ENCODE results near the gene DOHH.
A peak's percentile ranks its signal among the peaks of the same experiment; 100 is the strongest.
"Not testable (repeated sequence)": the region's sequence is repeated elsewhere in the genome, so short reads cannot be mapped to it uniquely, and the experiment has no call there.

Gene DOHH

GRCh38 chr19:3512562-3513228 is 12.2 kb upstream of the DOHH start:
- TF ChIP-seq CTCF (conservative IDR thresholded peaks at IDR 0.05; ENCODE audit: low read length), result no peak
- H3K4me3 ChIP-seq (ENCODE audit: low read length), result no peak overlapping the region
- no peak for DNase-seq (ENCODE audit: low read depth)

- DNase-seq (ENCODE audit: low read depth), result no peak
- no peak for TF ChIP-seq CTCF (conservative IDR thresholded peaks at IDR 0.05; ENCODE audit: low read length)
These were observed 11.2 kb upstream of the DOHH start for GRCh38 chr19:3511506-3512251.

GRCh38 chr19:3510727-3511126 is 10.3 kb upstream of the DOHH start:
- no peak for TF ChIP-seq CTCF (conservative IDR thresholded peaks at IDR 0.05; ENCODE audit: low read length)
- no peak overlapping the region for H3K4me3 ChIP-seq (ENCODE audit: low read length)
- DNase-seq (ENCODE audit: low read depth), result no peak

More at GRCh38 chr19:3511506-3512251, 11.2 kb upstream of the DOHH start:
- no peak overlapping the region for H3K4me3 ChIP-seq (ENCODE audit: low read length)

DNA sequence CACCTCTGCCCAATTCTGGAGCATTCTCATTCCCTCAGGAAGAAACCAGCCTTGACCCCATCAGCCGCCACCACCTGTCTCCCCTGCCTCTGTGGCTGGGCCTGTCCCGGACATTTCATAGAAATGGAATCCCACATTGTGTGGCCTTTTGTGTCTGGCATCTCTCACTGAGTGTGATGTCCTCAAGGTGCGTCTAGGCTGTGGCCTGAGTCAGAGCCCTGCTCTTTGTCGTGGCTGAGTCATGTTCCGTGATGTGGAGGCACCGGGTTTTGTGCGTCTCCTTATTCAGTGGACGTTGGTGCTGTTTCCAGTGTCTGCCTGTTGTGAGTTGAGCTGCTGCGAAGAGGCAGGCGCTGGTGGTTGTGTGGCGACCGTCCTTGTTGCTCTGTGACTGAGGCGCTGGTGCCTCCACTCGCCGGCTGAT is 9.1 kb upstream of the DOHH start:
- DNase-seq (ENCODE audit: low read depth), result peak; percentile 33
- no peak for TF ChIP-seq CTCF (conservative IDR thresholded peaks at IDR 0.05; ENCODE audit: low read length)
- no peak overlapping the region for H3K4me3 ChIP-seq (ENCODE audit: low read length)

DNA sequence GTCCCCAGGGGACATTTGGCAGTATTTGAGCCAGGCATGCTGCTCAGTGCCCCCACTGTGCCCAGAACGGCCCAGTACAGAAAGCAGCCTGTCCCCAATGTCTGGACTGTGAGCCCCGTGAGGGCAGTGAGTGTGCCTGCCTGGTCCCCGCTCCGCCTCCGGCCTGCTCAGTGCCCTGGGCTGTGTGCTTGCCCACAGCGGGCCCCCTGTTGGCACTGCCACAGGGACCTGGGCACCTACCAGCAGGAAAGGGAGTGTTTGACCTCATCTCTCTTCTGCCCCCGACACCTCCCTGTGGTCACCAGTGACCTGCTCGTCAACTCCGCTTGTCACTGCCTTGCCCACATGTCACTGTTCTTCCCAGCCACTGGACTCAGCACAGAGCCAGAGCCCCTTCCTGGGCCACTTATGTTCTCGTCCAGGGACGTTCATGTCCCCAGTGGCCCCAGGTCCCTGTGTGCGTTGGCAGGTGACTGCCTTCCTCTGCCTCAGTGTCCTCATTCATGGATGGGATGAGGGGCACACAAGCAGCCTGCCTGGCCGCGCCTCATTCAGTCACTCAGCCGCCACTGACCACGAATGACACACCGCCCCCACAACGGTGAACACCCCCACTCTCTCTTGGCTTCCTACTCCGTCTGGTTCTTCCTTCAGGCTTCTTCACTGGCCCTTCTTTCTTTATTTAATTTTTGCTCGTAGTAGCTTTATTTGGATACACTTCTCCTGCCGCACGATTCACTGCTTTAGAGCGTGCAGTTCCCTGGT is 8.5 kb upstream of the DOHH start:
- no peak for TF ChIP-seq CTCF (conservative IDR thresholded peaks at IDR 0.05; ENCODE audit: low read length)
- no peak for DNase-seq (ENCODE audit: low read depth)
- H3K4me3 ChIP-seq (ENCODE audit: low read length), result no peak overlapping the region

GRCh38 chr19:3508121-3508661 is 7.7 kb upstream of the DOHH start:
- DNase-seq (ENCODE audit: low read depth); H3K4me3 ChIP-seq (ENCODE audit: low read length): not testable (repeated sequence)

DNA sequence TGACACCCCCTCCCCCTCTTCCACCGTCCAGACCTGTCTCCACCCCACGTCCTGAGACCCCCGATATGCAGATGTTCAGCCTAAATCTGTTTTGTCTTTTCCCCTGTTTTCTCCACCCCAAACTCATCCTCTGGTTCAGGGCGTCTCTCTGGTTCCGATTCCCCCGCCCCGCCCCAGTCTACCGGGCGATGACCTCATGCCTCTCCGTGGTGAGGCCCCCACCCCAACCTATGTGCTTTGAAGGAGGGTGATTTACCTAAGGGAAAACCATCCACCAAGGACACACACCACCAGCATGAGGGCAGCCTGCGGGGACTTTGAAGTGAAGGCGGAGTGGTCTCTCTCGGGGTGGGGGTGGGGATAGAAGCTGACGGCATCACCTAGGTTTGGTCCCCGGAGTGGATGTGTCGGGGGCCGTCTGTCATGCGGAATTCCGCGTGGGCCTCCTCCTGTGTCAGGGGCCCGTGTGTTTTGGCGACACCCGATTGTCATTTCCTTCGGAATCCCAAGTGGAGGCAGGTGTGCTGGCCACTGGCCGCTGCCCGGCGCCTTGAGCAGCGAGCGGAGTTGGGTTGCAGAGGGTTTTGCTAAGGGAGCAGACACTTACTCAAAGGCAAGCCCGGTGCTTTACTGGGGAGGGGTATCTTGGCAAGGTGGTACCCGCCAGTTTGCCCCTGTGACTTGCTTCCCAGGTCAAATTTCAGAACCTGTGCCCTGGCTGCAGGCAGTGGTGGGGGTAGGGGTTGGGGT is 7.1 kb upstream of the DOHH start:
- H3K4me3 ChIP-seq (ENCODE audit: low read length), result peak overlapping the region; percentile 81
- DNase-seq (ENCODE audit: low read depth), result no peak
- no peak for TF ChIP-seq CTCF (conservative IDR thresholded peaks at IDR 0.05; ENCODE audit: low read length)
